Suprapubic skin (tissue), 4 donors: Measurements from ENCODE around the gene PPP1R26.

Source experiments
- CTCF ChIP-seq, 2 donors: fragments of 200-600 bp in 1 of 2; fragments of 450-650 bp in 1 of 2; sonication (generic) in 1 of 2; IDR thresholded peaks; one replicate each; pipeline ENCODE4 v1.5.1; 2016 to 2019; ENCODE audit warnings: antibody characterized with exemption in 2 of 2, mild to moderate bottlenecking in 1 of 2, moderate library complexity in 1 of 2
- EP300 ChIP-seq: sonication (generic); formaldehyde crosslinking; IDR thresholded peaks from one replicate; pipeline ENCODE4 v1.6.1; 2017; ENCODE audit warnings: antibody characterized with exemption
- POLR2A ChIP-seq, 2 donors: fragments of 450-650 bp; IDR thresholded peaks; one replicate each; pipeline ENCODE4 v1.6.1; 2017; ENCODE audit warnings: antibody characterized with exemption in 2 of 2, mild to moderate bottlenecking in 2 of 2, moderate library complexity in 2 of 2
- POLR2AphosphoS5 ChIP-seq, 3 donors: sonication (generic); formaldehyde crosslinking; IDR thresholded peaks; one replicate each; pipeline ENCODE4 v1.6.1; 2017; ENCODE audit warnings: antibody characterized with exemption in 3 of 3

- TF ChIP-seq EP300 (no peak), CTCF (IDR thresholded peaks at IDR 0.05) (no peak), POLR2A (IDR thresholded peaks at IDR 0.05) (no peak), POLR2AphosphoS5 (IDR thresholded peaks at IDR 0.05) (no peak)
Measured at GRCh38 chr9:135498381-135499126, 19.0 kb downstream of the PPP1R26 start.
